PC-3 (cell line): Measurements from ENCODE around the gene TGM3. TPM values are rescaled to one million over a fixed set of nuclear protein-coding genes. Genes with fewer than 3 reads are reported as not detected.

Experiments used
- ATAC-seq: fragments of 200-7000 bp; cut with Tn5 transposase; 2 replicates; pipeline ENCODE4 v1.9.1; 2020; ENCODE audit warnings: mild to moderate bottlenecking, moderate library complexity
- BruUV-seq: library from RNA; stranded (reverse); fragments of 400-500 nt; replicated peaks from 2 replicates; lab custom pipeline; 2021; lab: Mats Ljungman, UMichigan
- CTCF ChIA-PET: fragments of 300-600 bp; sonication (Branson Sonifier 250); formaldehyde crosslinking; loops from one replicate; lab custom pipeline; 2022; ENCODE audit warnings: antibody characterized with exemption; lab: Charles Lee
- POLR2A ChIA-PET: fragments of 300-600 bp; sonication (Branson Sonifier 250); formaldehyde crosslinking; loops from one replicate; lab custom pipeline; 2022; ENCODE audit warnings: antibody characterized with exemption; ENCODE audit not compliant: unreplicated experiment; lab: Charles Lee
- DNase-seq: peaks from one replicate; pipeline ENCODE4 v3.0.0-alpha.2; 2015
- H2AFZ ChIP-seq: fragments of 300-600 bp; sonication (generic); 2 replicates; pipeline ENCODE4 v1.6.0; 2016; ENCODE audit warnings: antibody characterized with exemption, low read length
- H3F3A ChIP-seq: fragments of 300-600 bp; sonication (generic); one replicate; pipeline ENCODE4 v1.6.0; 2017; ENCODE audit warnings: antibody characterized with exemption, low read length, control low read depth, mild to moderate bottlenecking; ENCODE audit not compliant: unreplicated experiment
- H3K27ac ChIP-seq: fragments of 300-600 bp; sonication (generic); 2 replicates; pipeline ENCODE4 v1.5.1; 2016; ENCODE audit warnings: mild to moderate bottlenecking, low read length
- H3K27me3 ChIP-seq: fragments of 300-600 bp; sonication (generic); 2 replicates; pipeline ENCODE4 v1.6.1; 2016; ENCODE audit warnings: low read length, mixed read lengths
- H3K36me3 ChIP-seq: fragments of 300-600 bp; sonication (generic); 2 replicates; pipeline ENCODE4 v1.6.1; 2016; ENCODE audit warnings: low read depth, mixed run types, low read length, mixed read lengths
- H3K4me1 ChIP-seq: fragments of 300-600 bp; sonication (generic); 2 replicates; pipeline ENCODE4 v1.5.1; 2016; ENCODE audit warnings: low read length; ENCODE audit not compliant: insufficient read depth
- H3K4me2 ChIP-seq: fragments of 300-600 bp; sonication (generic); 2 replicates; pipeline ENCODE4 v1.6.0; 2016; ENCODE audit warnings: low read length
- H3K4me3 ChIP-seq: fragments of 300-600 bp; sonication (generic); 2 replicates; pipeline ENCODE4 v1.5.1; 2016; ENCODE audit warnings: mild to moderate bottlenecking, low read length, mixed read lengths
- H3K79me2 ChIP-seq: fragments of 300-600 bp; sonication (generic); 2 replicates; pipeline ENCODE4 v1.6.1; 2017; ENCODE audit warnings: low read length, mixed read lengths
- H3K9ac ChIP-seq: fragments of 300-600 bp; sonication (generic); 2 replicates; pipeline ENCODE4 v1.6.0; 2016; ENCODE audit warnings: mild to moderate bottlenecking, low read length
- H3K9me2 ChIP-seq: fragments of 300-600 bp; sonication (generic); replicated peaks from 2 replicates; pipeline ENCODE4 v1.6.1; 2016; ENCODE audit warnings: mixed run types, low read length, mixed read lengths
- H3K9me3 ChIP-seq: fragments of 300-600 bp; sonication (generic); 2 replicates; pipeline ENCODE4 v1.6.1; 2016; ENCODE audit warnings: low read length, mixed read lengths
- H4K20me1 ChIP-seq: fragments of 300-600 bp; sonication (generic); 2 replicates; pipeline ENCODE4 v1.6.1; 2016; ENCODE audit warnings: low read length, mixed read lengths
- EZH2 ChIP-seq: fragments of 300-600 bp; sonication (generic); IDR thresholded peaks from one replicate; pipeline ENCODE4 v1.6.1; 2017; ENCODE audit warnings: antibody characterized with exemption, mild to moderate bottlenecking, low read length; ENCODE audit not compliant: unreplicated experiment
- EZH2phosphoT487 ChIP-seq: fragments of 300-600 bp; sonication (generic); IDR thresholded peaks from 2 replicates; pipeline ENCODE4 v1.6.1; 2018; ENCODE audit warnings: mild to moderate bottlenecking, antibody characterized with exemption, low read length, borderline replicate concordance
- intact Hi-C: fragments of 100-400 bp; cut with micrococcal nuclease; formaldehyde crosslinking; loops from 2 replicates; pipeline ENCODE4 v1.9.0; 2023
- total RNA-seq: library from RNA; depleted of rRNA; stranded (reverse); fragments of >200 nt; gene quantifications from 2 replicates; pipeline ENCODE4 v1.2.3, GENCODE V29; 2014
- TF ChIP-seq, protein P1 (sequence below): fragments of 300-600 bp; sonication (generic); conservative IDR thresholded peaks from 2 replicates; pipeline ENCODE4 v1.5.1; 2017; ENCODE audit warnings: antibody characterized with exemption, low read depth, mild to moderate bottlenecking, low read length

Gene TGM3
- total RNA-seq, 1 experiment from 2014 or later = not detected

GRCh38 chr20:2348336-2348735 lies 52.5 kb downstream of the TGM3 start:
- H3K79me2 ChIP-seq = no peaks in the 10 kb centered on the region
- peaks cover 26% of the 10 kb centered on the region; the same call in 1 of the 2 replicates for H3K27me3 ChIP-seq
- intact Hi-C loops = no loop called here
- H4K20me1 ChIP-seq = no peaks in the 10 kb centered on the region
- H3K27ac ChIP-seq = no peak overlapping the region
- TF ChIP-seq EZH2 = no peak
- TF ChIP-seq, protein P1, sequence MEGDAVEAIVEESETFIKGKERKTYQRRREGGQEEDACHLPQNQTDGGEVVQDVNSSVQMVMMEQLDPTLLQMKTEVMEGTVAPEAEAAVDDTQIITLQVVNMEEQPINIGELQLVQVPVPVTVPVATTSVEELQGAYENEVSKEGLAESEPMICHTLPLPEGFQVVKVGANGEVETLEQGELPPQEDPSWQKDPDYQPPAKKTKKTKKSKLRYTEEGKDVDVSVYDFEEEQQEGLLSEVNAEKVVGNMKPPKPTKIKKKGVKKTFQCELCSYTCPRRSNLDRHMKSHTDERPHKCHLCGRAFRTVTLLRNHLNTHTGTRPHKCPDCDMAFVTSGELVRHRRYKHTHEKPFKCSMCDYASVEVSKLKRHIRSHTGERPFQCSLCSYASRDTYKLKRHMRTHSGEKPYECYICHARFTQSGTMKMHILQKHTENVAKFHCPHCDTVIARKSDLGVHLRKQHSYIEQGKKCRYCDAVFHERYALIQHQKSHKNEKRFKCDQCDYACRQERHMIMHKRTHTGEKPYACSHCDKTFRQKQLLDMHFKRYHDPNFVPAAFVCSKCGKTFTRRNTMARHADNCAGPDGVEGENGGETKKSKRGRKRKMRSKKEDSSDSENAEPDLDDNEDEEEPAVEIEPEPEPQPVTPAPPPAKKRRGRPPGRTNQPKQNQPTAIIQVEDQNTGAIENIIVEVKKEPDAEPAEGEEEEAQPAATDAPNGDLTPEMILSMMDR = no peak
- TF ChIP-seq EZH2phosphoT487 = no peak
- ChIA-PET CTCF (no interaction called here), POLR2A (no interaction called here)
- BruUV-seq = no TSS peak
- H3F3A ChIP-seq = no peaks in the 10 kb centered on the region
- DNase-seq (no peak), ATAC-seq (no peak)
- H3K36me3 ChIP-seq = no peaks in the 10 kb centered on the region
- H2AFZ ChIP-seq = no peak overlapping the region
- H3K9me3 ChIP-seq = no peaks in the 10 kb centered on the region
- H3K4me3 ChIP-seq = no peak overlapping the region
- no peaks in the 10 kb centered on the region for H3K9me2 ChIP-seq
- H3K9ac ChIP-seq = no peak overlapping the region
- no peak overlapping the region for H3K4me2 ChIP-seq
- no peaks in the 10 kb centered on the region for H3K4me1 ChIP-seq

DNA sequence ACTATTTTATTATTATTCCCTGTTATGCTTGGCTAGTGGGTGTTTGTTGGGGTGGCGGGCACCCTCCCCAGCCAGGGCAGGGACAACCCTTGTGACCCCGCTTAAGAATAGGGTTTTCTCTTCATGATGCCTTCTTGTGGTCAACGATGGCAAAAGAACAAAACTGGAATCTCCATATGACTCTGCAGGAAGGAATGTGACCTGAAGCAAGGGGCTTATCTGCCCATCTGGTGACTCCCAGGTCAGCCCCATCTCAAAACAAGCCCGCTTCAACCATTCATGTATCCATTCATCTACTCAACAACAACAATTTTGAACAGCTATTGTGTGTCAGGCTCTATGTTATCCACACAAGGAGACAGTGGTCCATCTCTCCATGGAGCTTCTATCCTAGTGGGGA lies 54.0 kb downstream of the TGM3 start:
- no peaks in the 10 kb centered on the region for H3K9me3 ChIP-seq
- no peaks in the 10 kb centered on the region for H3K36me3 ChIP-seq
- no peak overlapping the region for H3K4me3 ChIP-seq
- peaks cover 20% of the 10 kb centered on the region; the same call in 1 of the 2 replicates for H3K27me3 ChIP-seq
- intact Hi-C loops = no loop called here
- no peaks in the 10 kb centered on the region for H3K9me2 ChIP-seq
- BruUV-seq = no TSS peak
- no peak overlapping the region for H3K4me2 ChIP-seq
- no peak overlapping the region for H3K9ac ChIP-seq
- ChIA-PET CTCF (no interaction called here), POLR2A (no interaction called here)
- no peak for ATAC-seq
- no peaks in the 10 kb centered on the region for H3K79me2 ChIP-seq
- no peak overlapping the region for H3K27ac ChIP-seq
- H2AFZ ChIP-seq = no peak overlapping the region
- no peaks in the 10 kb centered on the region for H4K20me1 ChIP-seq
- TF ChIP-seq EZH2phosphoT487 (no peak), EZH2 (no peak)
- TF ChIP-seq, protein P1 = no peak
- no peaks in the 10 kb centered on the region for H3K4me1 ChIP-seq
- peak; percentile 49 for DNase-seq
- no peaks in the 10 kb centered on the region for H3F3A ChIP-seq

DNA sequence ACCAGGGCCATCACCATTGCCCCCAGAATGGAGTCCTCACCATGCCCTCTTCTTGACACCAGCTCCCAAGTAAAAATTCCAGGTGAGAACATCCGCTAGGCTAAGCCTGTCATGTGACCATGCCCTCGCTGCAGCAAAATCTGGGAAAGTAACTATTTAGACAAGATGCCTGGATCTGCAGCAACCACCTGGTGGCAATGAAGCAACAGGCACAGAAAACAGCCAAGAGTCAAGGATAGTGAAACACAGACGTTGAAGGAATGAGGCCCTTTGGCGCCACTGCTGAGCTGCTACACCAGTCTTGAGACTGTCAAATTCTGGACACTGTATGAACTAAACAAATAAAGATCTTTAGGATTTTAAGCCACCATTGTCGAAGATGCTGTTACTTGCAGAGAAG lies 54.8 kb downstream of the TGM3 start:
- Histone ChIP-seq H3K9me2 (no peaks in the 10 kb centered on the region), H3K36me3 (no peaks in the 10 kb centered on the region), H3K27ac (no peak overlapping the region), H3K9ac (no peak overlapping the region), H3K4me1 (no peaks in the 10 kb centered on the region), H3F3A (no peaks in the 10 kb centered on the region), H3K4me3 (no peak overlapping the region), H3K9me3 (no peaks in the 10 kb centered on the region), H3K4me2 (no peak overlapping the region), H3K79me2 (no peaks in the 10 kb centered on the region), H2AFZ (no peak overlapping the region), H4K20me1 (no peaks in the 10 kb centered on the region), H3K27me3 (peaks cover 21% of the 10 kb centered on the region; the same call in 1 of the 2 replicates)
- no TSS peak for BruUV-seq
- ATAC-seq (no peak), DNase-seq (no peak)
- CTCF ChIA-PET = no interaction called here
- POLR2A ChIA-PET = no interaction called here
- TF ChIP-seq EZH2phosphoT487 (no peak), EZH2 (no peak)
- TF ChIP-seq, protein P1 = no peak
- intact Hi-C loops = loop anchor here (1.0 kb wide), 1 partner anchor 102 kb away; no protein-coding TSS in a partner anchor
